HEK293 (cell line): Measurements from ENCODE around the gene C5orf15.

ENCODE experiments used
- EGR2 ChIP-seq: fragments of 450-650 bp; formaldehyde crosslinking; IDR thresholded peaks from 2 replicates; pipeline ENCODE4 v1.5.1; 2016; ENCODE audit warnings: low read depth, missing biosample characterization, missing genetic modification characterization
- HOXA7 ChIP-seq: sonication (generic); formaldehyde crosslinking; IDR thresholded peaks from 2 replicates; pipeline ENCODE4 v1.8.1; 2022; ENCODE audit warnings: missing genetic modification reagents, borderline replicate concordance
- REPIN1 ChIP-seq: fragments of 450-650 bp; formaldehyde crosslinking; IDR thresholded peaks from 2 replicates; pipeline ENCODE4 v1.5.1; 2017; ENCODE audit warnings: missing biosample characterization, missing genetic modification characterization, low read depth
- SP2 ChIP-seq: fragments of 450-650 bp; formaldehyde crosslinking; IDR thresholded peaks from 2 replicates; pipeline ENCODE4 v1.5.1; 2016; ENCODE audit warnings: missing biosample characterization, missing genetic modification characterization
- SP7 ChIP-seq: fragments of 450-650 bp; formaldehyde crosslinking; IDR thresholded peaks from 2 replicates; pipeline ENCODE4 v1.5.1; 2016; ENCODE audit warnings: missing biosample characterization, missing genetic modification characterization
- ZFP3 ChIP-seq: fragments of 450-650 bp; formaldehyde crosslinking; IDR thresholded peaks from 2 replicates; pipeline ENCODE4 v1.5.1; 2016; ENCODE audit warnings: low read depth, missing biosample characterization, missing genetic modification characterization
- ZFP69B ChIP-seq: fragments of 450-650 bp; formaldehyde crosslinking; IDR thresholded peaks from 2 replicates; pipeline ENCODE4 v1.5.1; 2016; ENCODE audit warnings: missing biosample characterization, missing genetic modification characterization
- ZNF140 ChIP-seq: fragments of 450-650 bp; formaldehyde crosslinking; IDR thresholded peaks from 2 replicates; pipeline ENCODE4 v1.5.1; 2016; ENCODE audit warnings: missing biosample characterization, missing genetic modification characterization
- ZNF274 ChIP-seq, 2 experiments: fragments of 200-500 bp in 1 of 2; fragments of 450-650 bp in 1 of 2; sonication (Bioruptor generic) in 1 of 2; formaldehyde crosslinking in 1 of 2; IDR thresholded peaks; 2 replicates each; pipeline versions ENCODE4 v1.5.1 to v1.6.1; 2014 to 2016; ENCODE audit warnings: borderline replicate concordance in 1 of 2, inconsistent platforms in 1 of 2, low read length in 1 of 2, missing biosample characterization in 1 of 2, missing genetic modification characterization in 1 of 2
- ZNF473 ChIP-seq: fragments of 450-650 bp; formaldehyde crosslinking; IDR thresholded peaks from 2 replicates; pipeline ENCODE4 v1.5.1; 2017; ENCODE audit warnings: missing biosample characterization, missing genetic modification characterization
- ZNF48 ChIP-seq: fragments of 450-650 bp; formaldehyde crosslinking; IDR thresholded peaks from 2 replicates; pipeline ENCODE4 v1.5.1; 2016; ENCODE audit warnings: missing biosample characterization, missing genetic modification characterization
- ZNF560 ChIP-seq: fragments of 450-650 bp; formaldehyde crosslinking; IDR thresholded peaks from 2 replicates; pipeline ENCODE4 v1.5.1; 2017; ENCODE audit warnings: missing biosample characterization, missing genetic modification characterization, borderline replicate concordance
- ZNF571 ChIP-seq: fragments of 450-650 bp; formaldehyde crosslinking; IDR thresholded peaks from 2 replicates; pipeline ENCODE4 v1.5.0; 2017; ENCODE audit warnings: missing biosample characterization, missing genetic modification characterization
- ZNF707 ChIP-seq: fragments of 450-650 bp; formaldehyde crosslinking; IDR thresholded peaks from 2 replicates; pipeline ENCODE4 v1.5.1; 2016; ENCODE audit warnings: missing biosample characterization, missing genetic modification characterization
- ZSCAN16 ChIP-seq: fragments of 450-650 bp; formaldehyde crosslinking; IDR thresholded peaks from 2 replicates; pipeline ENCODE4 v1.5.1; 2016; ENCODE audit warnings: missing biosample characterization, missing genetic modification characterization
- ZSCAN23 ChIP-seq: fragments of 450-650 bp; formaldehyde crosslinking; IDR thresholded peaks from 2 replicates; pipeline ENCODE4 v1.5.1; 2016; ENCODE audit warnings: missing biosample characterization, missing genetic modification characterization
- TF ChIP-seq, protein P1 (sequence below): fragments of 450-650 bp; formaldehyde crosslinking; IDR thresholded peaks from 2 replicates; pipeline ENCODE4 v1.5.1; 2016; ENCODE audit warnings: missing biosample characterization, missing genetic modification characterization
- TF ChIP-seq, protein P2 (sequence below): fragments of 450-650 bp; formaldehyde crosslinking; IDR thresholded peaks from 2 replicates; pipeline ENCODE4 v1.5.1; 2016; ENCODE audit warnings: missing biosample characterization, missing genetic modification characterization
- TF ChIP-seq, protein P3 (sequence below): fragments of 450-650 bp; formaldehyde crosslinking; IDR thresholded peaks from 2 replicates; pipeline ENCODE4; 2016; ENCODE audit warnings: missing biosample characterization, missing genetic modification characterization
- TF ChIP-seq, protein P4 (sequence below): fragments of 450-650 bp; formaldehyde crosslinking; IDR thresholded peaks from 2 replicates; pipeline ENCODE4 v1.5.1; 2017; ENCODE audit warnings: missing biosample characterization, missing genetic modification characterization
- TF ChIP-seq, protein P5 (sequence below): fragments of 450-650 bp; formaldehyde crosslinking; IDR thresholded peaks from 2 replicates; pipeline ENCODE4 v1.5.1; 2016; ENCODE audit warnings: missing biosample characterization, missing genetic modification characterization
- TF ChIP-seq, protein P6 (sequence below): fragments of 450-650 bp; formaldehyde crosslinking; IDR thresholded peaks from 2 replicates; pipeline ENCODE4 v1.5.1; 2017; ENCODE audit warnings: missing biosample characterization, mild to moderate bottlenecking, missing genetic modification characterization, moderate library complexity
- TF ChIP-seq, protein P7 (sequence below): fragments of 450-650 bp; formaldehyde crosslinking; IDR thresholded peaks from 2 replicates; pipeline ENCODE4 v1.5.1; 2016; ENCODE audit warnings: missing biosample characterization, missing genetic modification characterization
- TF ChIP-seq, protein P8 (sequence below): fragments of 450-650 bp; formaldehyde crosslinking; IDR thresholded peaks from 2 replicates; pipeline ENCODE4 v1.5.1; 2016; ENCODE audit warnings: missing biosample characterization, missing genetic modification characterization, borderline replicate concordance

C5orf15 gene

DNA sequence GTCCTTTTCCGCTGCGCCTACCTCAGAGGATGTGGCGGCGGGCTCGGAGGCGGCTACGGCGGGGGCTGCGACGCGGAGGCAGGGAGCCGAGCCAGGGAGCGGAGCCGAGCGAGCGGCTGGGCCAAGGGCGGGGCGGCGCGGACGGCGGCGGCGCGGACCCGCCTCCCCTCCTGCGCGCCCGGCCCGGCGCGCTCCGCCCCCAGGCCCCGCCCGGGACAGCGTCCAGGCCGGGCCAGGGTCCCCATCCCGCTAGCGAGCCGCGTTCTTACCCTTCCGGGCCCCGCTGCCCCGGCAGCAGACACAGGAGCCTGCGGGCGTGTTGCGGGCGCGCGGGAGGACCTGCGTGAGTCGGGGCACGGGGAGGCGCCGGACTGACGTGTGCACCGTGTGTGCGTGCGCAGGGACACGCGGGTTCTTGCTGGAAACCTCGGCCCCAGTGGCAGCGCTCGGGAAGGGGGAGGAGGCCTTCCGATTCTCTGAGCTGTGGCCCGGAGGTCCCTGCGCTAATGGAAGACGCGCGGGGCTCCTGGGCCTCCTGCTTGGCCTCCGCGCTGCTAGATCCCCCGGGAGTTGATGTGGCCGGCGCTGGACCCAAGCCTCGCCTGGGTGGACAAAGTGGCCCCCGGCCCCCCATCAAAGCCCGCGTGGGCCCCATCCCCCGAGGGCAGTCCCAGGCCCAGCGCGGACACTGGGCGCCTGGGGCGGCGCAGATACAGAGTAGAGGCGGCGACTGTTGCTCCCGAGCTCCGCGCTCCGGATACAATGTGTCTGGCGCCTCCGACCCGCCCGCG is 36.4 kb upstream of the C5orf15 start, which contains the start of gene VDAC1 (continued):
- TF ChIP-seq ZNF274 (IDR thresholded peaks at IDR 0.05; ENCODE audit: low read length), result no peak
- TF ChIP-seq ZNF274 (tag by site-specific recombination; IDR thresholded peaks at IDR 0.05; ENCODE audit: borderline replicate concordance), result no peak
- TF ChIP-seq ZFP3 (tag by site-specific recombination), result no peak
- peak; percentile 45 for TF ChIP-seq SP2 (tag by site-specific recombination)
- TF ChIP-seq, protein P1, sequence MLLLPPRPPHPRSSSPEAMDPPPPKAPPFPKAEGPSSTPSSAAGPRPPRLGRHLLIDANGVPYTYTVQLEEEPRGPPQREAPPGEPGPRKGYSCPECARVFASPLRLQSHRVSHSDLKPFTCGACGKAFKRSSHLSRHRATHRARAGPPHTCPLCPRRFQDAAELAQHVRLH (tag by site-specific recombination), result 0 out of 2 replicates have a peak, but pooled peaks have one; percentile 40
- no peak for TF ChIP-seq EGR2 (tag by site-specific recombination)
- TF ChIP-seq ZFP69B (tag by site-specific recombination), result peak; percentile 92; the same call in 1 of the 2 replicates
- TF ChIP-seq, protein P2, sequence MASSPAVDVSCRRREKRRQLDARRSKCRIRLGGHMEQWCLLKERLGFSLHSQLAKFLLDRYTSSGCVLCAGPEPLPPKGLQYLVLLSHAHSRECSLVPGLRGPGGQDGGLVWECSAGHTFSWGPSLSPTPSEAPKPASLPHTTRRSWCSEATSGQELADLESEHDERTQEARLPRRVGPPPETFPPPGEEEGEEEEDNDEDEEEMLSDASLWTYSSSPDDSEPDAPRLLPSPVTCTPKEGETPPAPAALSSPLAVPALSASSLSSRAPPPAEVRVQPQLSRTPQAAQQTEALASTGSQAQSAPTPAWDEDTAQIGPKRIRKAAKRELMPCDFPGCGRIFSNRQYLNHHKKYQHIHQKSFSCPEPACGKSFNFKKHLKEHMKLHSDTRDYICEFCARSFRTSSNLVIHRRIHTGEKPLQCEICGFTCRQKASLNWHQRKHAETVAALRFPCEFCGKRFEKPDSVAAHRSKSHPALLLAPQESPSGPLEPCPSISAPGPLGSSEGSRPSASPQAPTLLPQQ (tag by site-specific recombination), result peak; percentile 93
- no peak for TF ChIP-seq ZNF473 (tag by site-specific recombination)
- 0 out of 2 replicates have a peak, but pooled peaks have one; percentile 11 for TF ChIP-seq ZSCAN16 (tag by site-specific recombination)
- TF ChIP-seq ZNF140, result no peak
- TF ChIP-seq, protein P3, sequence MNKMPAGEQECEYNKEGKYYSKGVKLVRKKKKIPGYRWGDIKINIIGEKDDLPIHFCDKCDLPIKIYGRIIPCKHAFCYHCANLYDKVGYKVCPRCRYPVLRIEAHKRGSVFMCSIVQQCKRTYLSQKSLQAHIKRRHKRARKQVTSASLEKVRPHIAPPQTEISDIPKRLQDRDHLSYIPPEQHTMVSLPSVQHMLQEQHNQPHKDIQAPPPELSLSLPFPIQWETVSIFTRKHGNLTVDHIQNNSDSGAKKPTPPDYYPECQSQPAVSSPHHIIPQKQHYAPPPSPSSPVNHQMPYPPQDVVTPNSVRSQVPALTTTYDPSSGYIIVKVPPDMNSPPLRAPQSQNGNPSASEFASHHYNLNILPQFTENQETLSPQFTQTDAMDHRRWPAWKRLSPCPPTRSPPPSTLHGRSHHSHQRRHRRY, result peak; percentile 45; the same call in 1 of the 2 replicates
- TF ChIP-seq ZNF707 (tag by site-specific recombination), result no peak
- TF ChIP-seq REPIN1, result peak; percentile 91; the same call in 1 of the 2 replicates
- TF ChIP-seq, protein P4, sequence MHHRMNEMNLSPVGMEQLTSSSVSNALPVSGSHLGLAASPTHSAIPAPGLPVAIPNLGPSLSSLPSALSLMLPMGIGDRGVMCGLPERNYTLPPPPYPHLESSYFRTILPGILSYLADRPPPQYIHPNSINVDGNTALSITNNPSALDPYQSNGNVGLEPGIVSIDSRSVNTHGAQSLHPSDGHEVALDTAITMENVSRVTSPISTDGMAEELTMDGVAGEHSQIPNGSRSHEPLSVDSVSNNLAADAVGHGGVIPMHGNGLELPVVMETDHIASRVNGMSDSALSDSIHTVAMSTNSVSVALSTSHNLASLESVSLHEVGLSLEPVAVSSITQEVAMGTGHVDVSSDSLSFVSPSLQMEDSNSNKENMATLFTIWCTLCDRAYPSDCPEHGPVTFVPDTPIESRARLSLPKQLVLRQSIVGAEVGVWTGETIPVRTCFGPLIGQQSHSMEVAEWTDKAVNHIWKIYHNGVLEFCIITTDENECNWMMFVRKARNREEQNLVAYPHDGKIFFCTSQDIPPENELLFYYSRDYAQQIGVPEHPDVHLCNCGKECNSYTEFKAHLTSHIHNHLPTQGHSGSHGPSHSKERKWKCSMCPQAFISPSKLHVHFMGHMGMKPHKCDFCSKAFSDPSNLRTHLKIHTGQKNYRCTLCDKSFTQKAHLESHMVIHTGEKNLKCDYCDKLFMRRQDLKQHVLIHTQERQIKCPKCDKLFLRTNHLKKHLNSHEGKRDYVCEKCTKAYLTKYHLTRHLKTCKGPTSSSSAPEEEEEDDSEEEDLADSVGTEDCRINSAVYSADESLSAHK (tag by site-specific recombination), result 0 out of 2 replicates have a peak, but pooled peaks have one; percentile 12
- no peak for TF ChIP-seq ZNF560
- TF ChIP-seq, protein P5, sequence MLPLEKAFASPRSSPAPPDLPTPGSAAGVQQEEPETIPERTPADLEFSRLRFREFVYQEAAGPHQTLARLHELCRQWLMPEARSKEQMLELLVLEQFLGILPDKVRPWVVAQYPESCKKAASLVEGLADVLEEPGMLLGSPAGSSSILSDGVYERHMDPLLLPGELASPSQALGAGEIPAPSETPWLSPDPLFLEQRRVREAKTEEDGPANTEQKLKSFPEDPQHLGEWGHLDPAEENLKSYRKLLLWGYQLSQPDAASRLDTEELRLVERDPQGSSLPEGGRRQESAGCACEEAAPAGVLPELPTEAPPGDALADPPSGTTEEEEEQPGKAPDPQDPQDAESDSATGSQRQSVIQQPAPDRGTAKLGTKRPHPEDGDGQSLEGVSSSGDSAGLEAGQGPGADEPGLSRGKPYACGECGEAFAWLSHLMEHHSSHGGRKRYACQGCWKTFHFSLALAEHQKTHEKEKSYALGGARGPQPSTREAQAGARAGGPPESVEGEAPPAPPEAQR, result no peak
- TF ChIP-seq HOXA7 (CRISPR knock-in tag), result no peak
- TF ChIP-seq ZNF48 (tag by site-specific recombination), result no peak
- TF ChIP-seq, protein P6, sequence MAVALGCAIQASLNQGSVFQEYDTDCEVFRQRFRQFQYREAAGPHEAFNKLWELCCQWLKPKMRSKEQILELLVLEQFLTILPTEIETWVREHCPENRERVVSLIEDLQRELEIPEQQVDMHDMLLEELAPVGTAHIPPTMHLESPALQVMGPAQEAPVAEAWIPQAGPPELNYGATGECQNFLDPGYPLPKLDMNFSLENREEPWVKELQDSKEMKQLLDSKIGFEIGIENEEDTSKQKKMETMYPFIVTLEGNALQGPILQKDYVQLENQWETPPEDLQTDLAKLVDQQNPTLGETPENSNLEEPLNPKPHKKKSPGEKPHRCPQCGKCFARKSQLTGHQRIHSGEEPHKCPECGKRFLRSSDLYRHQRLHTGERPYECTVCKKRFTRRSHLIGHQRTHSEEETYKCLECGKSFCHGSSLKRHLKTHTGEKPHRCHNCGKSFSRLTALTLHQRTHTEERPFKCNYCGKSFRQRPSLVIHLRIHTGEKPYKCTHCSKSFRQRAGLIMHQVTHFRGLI, result 0 out of 2 replicates have a peak, but pooled peaks have one; percentile 21
- TF ChIP-seq ZNF571 (tag by site-specific recombination), result no peak
- peak; percentile 58; the same call in 1 of the 2 replicates for TF ChIP-seq ZSCAN23 (tag by site-specific recombination)
- TF ChIP-seq SP7 (tag by site-specific recombination), result peak; percentile 68
- TF ChIP-seq, protein P7, sequence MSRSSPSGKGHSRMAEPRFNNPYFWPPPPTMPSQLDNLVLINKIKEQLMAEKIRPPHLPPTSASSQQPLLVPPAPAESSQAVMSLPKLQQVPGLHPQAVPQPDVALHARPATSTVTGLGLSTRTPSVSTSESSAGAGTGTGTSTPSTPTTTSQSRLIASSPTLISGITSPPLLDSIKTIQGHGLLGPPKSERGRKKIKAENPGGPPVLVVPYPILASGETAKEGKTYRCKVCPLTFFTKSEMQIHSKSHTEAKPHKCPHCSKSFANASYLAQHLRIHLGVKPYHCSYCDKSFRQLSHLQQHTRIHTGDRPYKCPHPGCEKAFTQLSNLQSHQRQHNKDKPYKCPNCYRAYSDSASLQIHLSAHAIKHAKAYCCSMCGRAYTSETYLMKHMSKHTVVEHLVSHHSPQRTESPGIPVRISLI (tag by site-specific recombination), result peak; percentile 24; the same call in 1 of the 2 replicates
- TF ChIP-seq, protein P8, sequence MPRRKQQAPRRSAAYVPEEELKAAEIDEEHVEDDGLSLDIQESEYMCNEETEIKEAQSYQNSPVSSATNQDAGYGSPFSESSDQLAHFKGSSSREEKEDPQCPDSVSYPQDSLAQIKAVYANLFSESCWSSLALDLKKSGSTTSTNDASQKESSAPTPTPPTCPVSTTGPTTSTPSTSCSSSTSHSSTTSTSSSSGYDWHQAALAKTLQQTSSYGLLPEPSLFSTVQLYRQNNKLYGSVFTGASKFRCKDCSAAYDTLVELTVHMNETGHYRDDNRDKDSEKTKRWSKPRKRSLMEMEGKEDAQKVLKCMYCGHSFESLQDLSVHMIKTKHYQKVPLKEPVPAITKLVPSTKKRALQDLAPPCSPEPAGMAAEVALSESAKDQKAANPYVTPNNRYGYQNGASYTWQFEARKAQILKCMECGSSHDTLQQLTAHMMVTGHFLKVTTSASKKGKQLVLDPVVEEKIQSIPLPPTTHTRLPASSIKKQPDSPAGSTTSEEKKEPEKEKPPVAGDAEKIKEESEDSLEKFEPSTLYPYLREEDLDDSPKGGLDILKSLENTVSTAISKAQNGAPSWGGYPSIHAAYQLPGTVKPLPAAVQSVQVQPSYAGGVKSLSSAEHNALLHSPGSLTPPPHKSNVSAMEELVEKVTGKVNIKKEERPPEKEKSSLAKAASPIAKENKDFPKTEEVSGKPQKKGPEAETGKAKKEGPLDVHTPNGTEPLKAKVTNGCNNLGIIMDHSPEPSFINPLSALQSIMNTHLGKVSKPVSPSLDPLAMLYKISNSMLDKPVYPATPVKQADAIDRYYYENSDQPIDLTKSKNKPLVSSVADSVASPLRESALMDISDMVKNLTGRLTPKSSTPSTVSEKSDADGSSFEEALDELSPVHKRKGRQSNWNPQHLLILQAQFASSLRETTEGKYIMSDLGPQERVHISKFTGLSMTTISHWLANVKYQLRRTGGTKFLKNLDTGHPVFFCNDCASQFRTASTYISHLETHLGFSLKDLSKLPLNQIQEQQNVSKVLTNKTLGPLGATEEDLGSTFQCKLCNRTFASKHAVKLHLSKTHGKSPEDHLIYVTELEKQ (tag by site-specific recombination), result no peak
